NCI-H345 treated with DMSO at 0.1 percent for 48 hours (cell line): Measurements from ENCODE around the gene PLOD3.
A peak's percentile ranks its signal among the peaks of the same experiment; 100 is the strongest.
"Not testable (repeated sequence)": the region's sequence is repeated elsewhere in the genome, so short reads cannot be mapped to it uniquely, and the experiment has no call there.

Source experiments
- DNase-seq: peaks from one replicate; lab custom pipeline; 2025; ENCODE audit not compliant: unreplicated experiment; lab: John Stamatoyannopoulos, UW

The PLOD3 gene

GRCh38 chr7:101217388-101218235 is at the start of gene PLOD3, which contains the start of gene ZNHIT1:
Gene PLOD3, minus strand, starts transcription at chr7:101217581. Its CDS starts 307 bp downstream, at chr7:101217274.
Gene ZNHIT1, plus strand, starts transcription at chr7:101218165. Its CDS starts 31 bp downstream, at chr7:101218196.
- peak; percentile 98 for DNase-seq

GRCh38 chr7:101265622-101266516 is 48.5 kb upstream of the PLOD3 start:
- no peak for DNase-seq

DNA sequence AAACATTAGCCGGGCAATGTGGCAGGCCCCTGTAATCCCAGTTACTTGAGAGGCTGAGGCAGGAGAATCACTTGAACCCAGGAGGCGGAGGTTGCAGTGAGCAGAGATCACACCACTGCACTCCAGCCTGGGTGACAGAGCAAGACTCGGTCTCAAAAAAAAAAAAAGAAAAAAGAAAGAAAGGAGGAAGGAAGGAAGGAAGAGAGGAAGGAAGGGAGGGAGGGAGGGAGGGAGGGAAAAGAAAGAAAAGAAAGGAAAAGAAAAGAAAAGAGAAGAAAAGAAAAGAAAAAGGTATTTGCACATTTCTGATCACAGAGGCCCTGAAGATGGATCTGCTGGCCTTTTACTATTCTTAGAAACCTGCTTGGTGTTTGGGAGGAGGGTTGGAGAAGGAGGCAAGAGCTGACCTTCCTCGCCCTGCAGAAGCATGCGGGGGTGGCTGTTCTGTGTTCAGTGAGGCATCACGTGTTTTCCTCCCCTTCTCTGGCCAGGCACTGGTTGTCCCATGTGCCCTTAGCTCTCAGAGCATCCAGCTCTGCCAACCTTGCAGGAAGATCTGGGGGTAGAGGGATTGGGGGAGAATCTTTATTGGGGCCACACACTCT is 46.8 kb upstream of the PLOD3 start:
- DNase-seq = not testable (repeated sequence)

GRCh38 chr7:101258243-101258731 is 40.9 kb upstream of the PLOD3 start:
- no peak for DNase-seq

- DNase-seq = no peak
Measured at GRCh38 chr7:101255796-101256195, 38.4 kb upstream of the PLOD3 start.

GRCh38 chr7:101253199-101253598 is 35.8 kb upstream of the PLOD3 start:
- DNase-seq = not testable (repeated sequence)

- DNase-seq = peak; percentile 94
Measured at GRCh38 chr7:101251871-101252659, 34.7 kb upstream of the PLOD3 start.

GRCh38 chr7:101250324-101250723 is 32.9 kb upstream of the PLOD3 start:
- no peak for DNase-seq

DNA sequence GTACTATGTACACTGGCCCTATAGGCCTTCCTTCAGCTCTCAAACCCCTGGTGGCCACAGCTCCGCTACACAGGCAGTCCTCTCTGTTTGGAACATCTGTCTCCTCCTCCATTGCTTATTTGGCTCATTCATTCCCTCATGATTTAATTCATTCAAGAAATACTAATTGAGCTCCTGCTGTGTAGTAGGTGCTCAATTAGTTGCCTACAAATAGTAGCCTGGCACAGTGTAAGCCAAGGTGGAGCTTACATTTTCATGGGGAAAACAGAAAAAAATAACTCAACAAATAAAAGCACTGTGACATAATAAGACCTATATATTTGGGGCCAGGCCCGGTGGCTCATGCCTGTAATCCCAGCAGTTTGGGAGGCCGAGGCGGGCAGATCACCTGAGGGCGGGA is 30.9 kb upstream of the PLOD3 start:
- DNase-seq = no peak

GRCh38 chr7:101245147-101245668 is 27.8 kb upstream of the PLOD3 start:
- no peak for DNase-seq

DNA sequence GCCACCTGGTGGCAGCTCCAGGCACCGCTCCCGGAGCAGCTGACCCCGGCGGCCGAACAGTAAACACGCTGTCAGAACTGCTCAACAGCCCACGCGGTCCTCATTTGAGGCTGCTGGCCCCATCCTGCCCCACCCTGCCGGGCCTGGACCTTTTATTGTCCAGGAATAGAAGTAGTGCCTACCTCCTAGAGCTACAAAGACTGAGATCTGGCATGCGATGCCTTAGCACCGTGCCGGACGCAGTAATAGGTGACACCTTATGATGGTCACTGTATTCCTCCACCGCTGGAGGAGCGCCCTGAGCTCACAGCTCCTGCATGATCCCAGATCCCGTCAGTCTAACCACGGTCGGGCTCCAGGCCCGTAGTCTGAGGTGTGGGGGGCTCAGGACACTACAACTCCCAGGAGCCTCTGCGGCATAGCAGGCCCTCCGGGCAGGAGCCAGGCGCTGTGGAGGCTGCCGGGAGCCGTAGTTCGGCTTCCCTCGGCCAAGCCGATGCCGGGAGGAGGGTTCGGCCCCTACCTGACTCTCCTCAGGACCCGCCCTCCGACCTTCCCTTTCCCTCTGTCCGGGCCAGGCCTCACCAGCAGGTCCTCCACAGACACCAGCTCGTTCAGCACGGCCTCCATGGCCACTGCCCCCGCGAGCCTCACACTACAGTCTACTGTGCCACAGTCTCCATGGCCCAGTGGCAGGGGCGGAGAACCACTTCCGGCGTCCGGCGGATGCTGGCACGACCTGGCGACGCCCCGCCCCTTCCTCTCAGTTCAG is 27.2 kb upstream of the PLOD3 start, which contains the start of gene FIS1:
FIS1 (minus strand) TSS at position 707 of the 772 bp plus-strand sequence; CDS start at position 630, 77 bp downstream.
- DNase-seq = peak; percentile 90

DNA sequence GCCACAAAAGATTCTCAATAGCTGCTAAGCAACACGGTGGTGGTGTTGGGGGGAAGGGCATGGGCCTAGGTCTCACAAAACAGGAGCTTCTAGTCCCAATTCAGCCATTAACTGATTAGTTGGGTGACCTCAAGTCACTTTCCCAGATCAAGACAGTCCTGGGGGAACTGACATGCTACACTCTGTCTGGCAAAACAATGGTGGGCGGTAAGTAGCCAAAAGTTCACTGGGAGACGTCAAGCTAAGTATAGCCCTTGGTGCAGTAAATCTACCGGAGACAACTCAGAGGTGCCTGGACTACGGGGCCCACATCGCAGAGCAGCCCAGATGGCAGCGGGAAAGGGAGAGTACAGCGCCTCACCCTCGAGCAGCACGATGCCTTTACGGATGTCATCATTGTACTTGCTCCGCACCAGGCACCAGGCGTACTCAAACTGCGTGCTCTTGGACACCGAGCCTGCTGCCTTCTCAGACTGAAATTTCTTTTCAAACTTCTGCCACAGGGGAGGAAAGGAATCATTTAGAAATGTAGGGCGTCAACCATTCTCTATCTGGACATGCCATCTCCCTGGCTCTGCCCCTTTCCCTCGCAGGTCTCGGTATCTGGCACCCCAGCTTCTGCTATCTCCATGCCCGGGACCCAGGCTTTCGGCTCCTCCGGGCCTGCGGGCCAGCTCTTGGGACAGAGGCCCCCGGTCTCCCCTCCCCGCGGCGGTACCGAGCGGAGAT is 26.4 kb upstream of the PLOD3 start:
- DNase-seq = no peak

- no peak for DNase-seq
Measured at GRCh38 chr7:101241443-101242349, 24.3 kb upstream of the PLOD3 start.

DNA sequence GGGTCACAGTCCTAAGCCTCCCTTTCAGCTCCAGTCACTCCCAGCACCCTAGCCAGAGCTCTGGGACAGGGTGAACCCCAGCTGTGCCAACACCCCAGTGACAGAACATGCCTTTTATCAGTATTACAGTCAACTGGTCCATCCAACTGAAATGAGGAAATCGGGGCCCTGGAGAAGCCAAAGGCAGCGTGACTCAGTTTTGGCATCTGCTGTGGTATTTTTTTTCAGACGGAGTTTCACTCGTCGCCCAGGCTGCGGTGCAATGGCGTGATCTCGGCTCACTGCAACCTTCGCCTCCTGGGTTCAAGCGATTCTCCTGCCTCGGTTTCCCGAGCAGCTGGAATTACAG is 23.6 kb upstream of the PLOD3 start:
- DNase-seq = no peak

- no peak for DNase-seq
Measured at GRCh38 chr7:101240226-101241014, 23.0 kb upstream of the PLOD3 start.

DNA sequence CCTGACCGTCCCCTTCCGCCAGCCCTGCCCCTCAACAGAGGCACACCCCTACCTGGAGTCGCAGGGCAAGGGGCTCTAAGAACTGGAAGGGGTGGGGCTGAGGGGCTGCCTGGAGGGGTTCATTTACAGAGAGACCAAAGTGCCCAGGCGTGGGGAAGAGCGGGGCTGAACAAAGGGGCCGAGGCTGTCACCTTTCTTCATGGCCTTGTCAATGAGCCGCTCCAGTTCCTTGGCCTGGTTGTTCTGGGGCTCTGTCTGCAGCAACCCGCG is 22.5 kb upstream of the PLOD3 start:
- no peak for DNase-seq
